GM23338 (cell line): ENCODE measurements around the gene NBAS.

Source experiments
- CREB1 ChIP-seq: fragments of 250-450 bp; sonication (Bioruptor Pico); IDR thresholded peaks from 2 replicates; pipeline ENCODE4 v1.5.0; 2020; ENCODE audit warnings: low read depth, mild to moderate bottlenecking, moderate library complexity
- CTCF ChIP-seq, 2 experiments: fragments of 200-600 bp in 1 of 2; sonication (generic) in 1 of 2; conservative IDR thresholded peaks; 2 replicates each; pipeline versions ENCODE4 v1.5.1 to v1.6.1; 2016 to 2017; ENCODE audit warnings: antibody characterized with exemption in 2 of 2, low read depth in 2 of 2, mild to moderate bottlenecking in 2 of 2, moderate library complexity in 1 of 2
- EZH2 ChIP-seq: fragments of 200-600 bp; sonication (generic); IDR thresholded peaks from one replicate; pipeline ENCODE4 v1.8.0; 2017; ENCODE audit warnings: antibody characterized with exemption, mild to moderate bottlenecking, low read depth; ENCODE audit not compliant: unreplicated experiment
- EZH2phosphoT487 ChIP-seq: fragments of 200-600 bp; sonication (generic); IDR thresholded peaks from one replicate; pipeline ENCODE4 v1.8.1; 2018; ENCODE audit warnings: antibody characterized with exemption; ENCODE audit not compliant: unreplicated experiment
- JUNB ChIP-seq: IDR thresholded peaks from one replicate; pipeline ENCODE4 v1.6.1; 2016; ENCODE audit warnings: antibody characterized with exemption; ENCODE audit not compliant: unreplicated experiment
- POLR2AphosphoS5 ChIP-seq: IDR thresholded peaks from 2 replicates; pipeline ENCODE4 v1.6.1; 2016; ENCODE audit warnings: antibody characterized with exemption, low read depth
- ZNF462 ChIP-seq: fragments of 250-450 bp; sonication (Bioruptor Pico); IDR thresholded peaks from 2 replicates; pipeline ENCODE4 v1.5.0; 2020; ENCODE audit warnings: mild to moderate bottlenecking, moderate library complexity
- TF ChIP-seq, protein P1 (sequence below): IDR thresholded peaks from one replicate; pipeline ENCODE4 v1.6.1; 2018; ENCODE audit warnings: antibody characterized with exemption; ENCODE audit not compliant: unreplicated experiment
- TF ChIP-seq, protein P2 (sequence below): IDR thresholded peaks from 2 replicates; pipeline ENCODE4 v1.6.1; 2016; ENCODE audit warnings: antibody characterized with exemption

DNA sequence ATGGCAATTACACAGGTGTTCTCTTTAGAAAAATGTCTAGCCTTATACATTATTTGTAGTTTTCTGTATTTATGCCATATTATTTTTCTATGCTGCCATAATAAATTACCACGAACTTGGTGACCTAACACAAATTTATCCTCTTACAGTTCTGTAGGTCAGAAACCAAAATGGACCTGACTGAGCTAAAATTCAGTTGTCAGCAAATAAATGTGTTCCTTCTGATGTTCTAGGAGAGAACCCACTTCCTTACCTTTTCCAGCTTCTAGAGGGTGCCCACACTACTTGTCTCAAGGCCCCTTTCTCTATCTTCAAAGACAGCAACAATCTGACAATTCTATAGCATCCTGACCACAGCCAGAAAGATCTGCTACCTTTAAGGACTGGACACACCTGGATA is 153.5 kb downstream of the NBAS start:
- no peak for TF ChIP-seq CTCF (conservative IDR thresholded peaks at IDR 0.05; ENCODE audit: low read depth in 2 of 2)
- TF ChIP-seq, protein P1, sequence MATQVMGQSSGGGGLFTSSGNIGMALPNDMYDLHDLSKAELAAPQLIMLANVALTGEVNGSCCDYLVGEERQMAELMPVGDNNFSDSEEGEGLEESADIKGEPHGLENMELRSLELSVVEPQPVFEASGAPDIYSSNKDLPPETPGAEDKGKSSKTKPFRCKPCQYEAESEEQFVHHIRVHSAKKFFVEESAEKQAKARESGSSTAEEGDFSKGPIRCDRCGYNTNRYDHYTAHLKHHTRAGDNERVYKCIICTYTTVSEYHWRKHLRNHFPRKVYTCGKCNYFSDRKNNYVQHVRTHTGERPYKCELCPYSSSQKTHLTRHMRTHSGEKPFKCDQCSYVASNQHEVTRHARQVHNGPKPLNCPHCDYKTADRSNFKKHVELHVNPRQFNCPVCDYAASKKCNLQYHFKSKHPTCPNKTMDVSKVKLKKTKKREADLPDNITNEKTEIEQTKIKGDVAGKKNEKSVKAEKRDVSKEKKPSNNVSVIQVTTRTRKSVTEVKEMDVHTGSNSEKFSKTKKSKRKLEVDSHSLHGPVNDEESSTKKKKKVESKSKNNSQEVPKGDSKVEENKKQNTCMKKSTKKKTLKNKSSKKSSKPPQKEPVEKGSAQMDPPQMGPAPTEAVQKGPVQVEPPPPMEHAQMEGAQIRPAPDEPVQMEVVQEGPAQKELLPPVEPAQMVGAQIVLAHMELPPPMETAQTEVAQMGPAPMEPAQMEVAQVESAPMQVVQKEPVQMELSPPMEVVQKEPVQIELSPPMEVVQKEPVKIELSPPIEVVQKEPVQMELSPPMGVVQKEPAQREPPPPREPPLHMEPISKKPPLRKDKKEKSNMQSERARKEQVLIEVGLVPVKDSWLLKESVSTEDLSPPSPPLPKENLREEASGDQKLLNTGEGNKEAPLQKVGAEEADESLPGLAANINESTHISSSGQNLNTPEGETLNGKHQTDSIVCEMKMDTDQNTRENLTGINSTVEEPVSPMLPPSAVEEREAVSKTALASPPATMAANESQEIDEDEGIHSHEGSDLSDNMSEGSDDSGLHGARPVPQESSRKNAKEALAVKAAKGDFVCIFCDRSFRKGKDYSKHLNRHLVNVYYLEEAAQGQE, result no peak
- TF ChIP-seq JUNB, result no peak
- TF ChIP-seq POLR2AphosphoS5, result no peak
- TF ChIP-seq EZH2phosphoT487, result no peak
- TF ChIP-seq EZH2, result no peak
- TF ChIP-seq, protein P2, sequence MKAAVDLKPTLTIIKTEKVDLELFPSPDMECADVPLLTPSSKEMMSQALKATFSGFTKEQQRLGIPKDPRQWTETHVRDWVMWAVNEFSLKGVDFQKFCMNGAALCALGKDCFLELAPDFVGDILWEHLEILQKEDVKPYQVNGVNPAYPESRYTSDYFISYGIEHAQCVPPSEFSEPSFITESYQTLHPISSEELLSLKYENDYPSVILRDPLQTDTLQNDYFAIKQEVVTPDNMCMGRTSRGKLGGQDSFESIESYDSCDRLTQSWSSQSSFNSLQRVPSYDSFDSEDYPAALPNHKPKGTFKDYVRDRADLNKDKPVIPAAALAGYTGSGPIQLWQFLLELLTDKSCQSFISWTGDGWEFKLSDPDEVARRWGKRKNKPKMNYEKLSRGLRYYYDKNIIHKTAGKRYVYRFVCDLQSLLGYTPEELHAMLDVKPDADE, result no peak
- TF ChIP-seq CREB1, result no peak
- no peak for TF ChIP-seq ZNF462 (CRISPR knock-in tag)
